Muscle layer of duodenum (tissue), 2 donors: ENCODE measurements around the gene CELF5.

Experiments used
- H3K27ac ChIP-seq: one replicate; pipeline ENCODE4 v1.7.0; 2013; ENCODE audit warnings: mild to moderate bottlenecking, low read length
- H3K27me3 ChIP-seq: one replicate; pipeline ENCODE4 v1.7.0; 2013; ENCODE audit warnings: low read depth, mild to moderate bottlenecking, control low read depth, low read length
- H3K36me3 ChIP-seq, 2 donors: one replicate each; pipeline ENCODE4 v1.7.0; 2013; ENCODE audit warnings: low read length in 2 of 2, control low read depth in 1 of 2, mild to moderate bottlenecking in 1 of 2; ENCODE audit not compliant: insufficient read depth in 2 of 2, control insufficient read depth in 1 of 2
- H3K4me1 ChIP-seq, 2 donors: one replicate each; pipeline ENCODE4 v1.7.0; 2013; ENCODE audit warnings: low read length in 2 of 2, mild to moderate bottlenecking in 2 of 2, control low read depth in 1 of 2, moderate library complexity in 1 of 2; ENCODE audit not compliant: insufficient read depth in 2 of 2, control insufficient read depth in 1 of 2
- H3K4me3 ChIP-seq, 2 donors: one replicate each; pipeline ENCODE4 v1.7.0; 2013; ENCODE audit warnings: low read length in 2 of 2, low read depth in 1 of 2, mild to moderate bottlenecking in 1 of 2
- H3K9me3 ChIP-seq, 2 donors: one replicate each; pipeline ENCODE4 v1.7.0; 2013; ENCODE audit warnings: low read length in 2 of 2, control low read depth in 1 of 2, mild to moderate bottlenecking in 1 of 2; ENCODE audit not compliant: control insufficient read depth in 1 of 2
- donor health status: healthy.

CELF5 gene

GRCh38 chr19:3224346-3225168 lies at the start of gene CELF5:
TSS of gene CELF5 (plus strand) at chr19:3224661. CDS start at chr19:3224740, 79 bp downstream.
- peaks cover 8% of the 10 kb centered on the region for H3K27me3 ChIP-seq
- no peaks in the 10 kb centered on the region for H3K4me1 ChIP-seq
- H3K4me3 ChIP-seq, result no peak within 1 kb of the TSS

DNA sequence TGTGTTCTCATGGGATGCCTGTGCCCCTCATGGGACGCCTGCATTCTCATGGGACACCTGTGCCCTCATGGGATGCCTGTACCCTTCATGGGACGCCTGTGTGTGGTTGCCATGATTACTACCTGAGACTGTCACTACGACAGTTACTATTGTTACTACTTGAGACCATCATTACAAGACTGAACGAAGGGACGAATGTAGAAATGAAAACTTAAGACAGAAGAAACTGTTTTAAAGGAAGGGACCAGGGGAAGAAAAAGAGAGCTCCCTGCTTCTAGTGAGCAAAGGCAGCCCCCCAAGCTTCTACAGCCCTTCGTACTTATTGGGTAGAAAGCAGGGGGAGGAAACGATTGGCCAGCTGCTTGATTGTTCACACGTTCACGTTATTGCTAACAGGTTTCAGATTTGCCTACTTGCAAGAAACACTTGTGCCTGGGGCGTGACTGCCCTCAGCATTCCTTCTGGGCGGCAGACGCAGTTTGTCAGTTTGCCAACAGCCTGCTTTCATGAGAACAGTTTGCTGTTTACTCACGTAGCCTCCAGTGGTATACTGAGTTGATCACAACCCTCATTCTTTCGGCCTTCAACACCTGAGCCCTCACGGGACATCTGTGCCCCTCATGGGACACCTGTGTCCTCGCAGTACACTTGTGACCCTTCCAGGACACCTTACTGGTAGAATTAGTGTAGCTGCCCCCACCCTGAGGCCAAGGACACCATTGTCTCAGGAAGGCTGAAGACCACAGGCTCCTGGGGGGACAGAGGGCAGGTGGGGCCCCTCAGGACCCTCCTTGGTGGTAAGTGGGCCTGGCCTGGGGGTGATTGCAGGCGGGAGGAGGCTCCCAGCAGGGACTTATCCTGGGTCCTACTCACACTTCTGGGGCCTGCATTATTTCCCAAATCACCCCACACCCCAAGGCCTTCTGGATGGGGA lies 48.4 kb upstream of the CELF5 start:
- H3K4me3 ChIP-seq, result no peak overlapping the region
- H3K27ac ChIP-seq, result no peak overlapping the region
- no peaks in the 10 kb centered on the region for H3K27me3 ChIP-seq
- no peaks in the 10 kb centered on the region for H3K9me3 ChIP-seq
- no peaks in the 10 kb centered on the region for H3K36me3 ChIP-seq
- H3K4me1 ChIP-seq, result peaks cover 0 to 3% of the 10 kb centered on the region in 2 donors

More at GRCh38 chr19:3224346-3225168, at the start of gene CELF5:
- H3K36me3 ChIP-seq, result no peaks in the 10 kb centered on the region
- H3K9me3 ChIP-seq, result no peaks in the 10 kb centered on the region
- H3K27ac ChIP-seq, result no peak within 1 kb of the TSS

DNA sequence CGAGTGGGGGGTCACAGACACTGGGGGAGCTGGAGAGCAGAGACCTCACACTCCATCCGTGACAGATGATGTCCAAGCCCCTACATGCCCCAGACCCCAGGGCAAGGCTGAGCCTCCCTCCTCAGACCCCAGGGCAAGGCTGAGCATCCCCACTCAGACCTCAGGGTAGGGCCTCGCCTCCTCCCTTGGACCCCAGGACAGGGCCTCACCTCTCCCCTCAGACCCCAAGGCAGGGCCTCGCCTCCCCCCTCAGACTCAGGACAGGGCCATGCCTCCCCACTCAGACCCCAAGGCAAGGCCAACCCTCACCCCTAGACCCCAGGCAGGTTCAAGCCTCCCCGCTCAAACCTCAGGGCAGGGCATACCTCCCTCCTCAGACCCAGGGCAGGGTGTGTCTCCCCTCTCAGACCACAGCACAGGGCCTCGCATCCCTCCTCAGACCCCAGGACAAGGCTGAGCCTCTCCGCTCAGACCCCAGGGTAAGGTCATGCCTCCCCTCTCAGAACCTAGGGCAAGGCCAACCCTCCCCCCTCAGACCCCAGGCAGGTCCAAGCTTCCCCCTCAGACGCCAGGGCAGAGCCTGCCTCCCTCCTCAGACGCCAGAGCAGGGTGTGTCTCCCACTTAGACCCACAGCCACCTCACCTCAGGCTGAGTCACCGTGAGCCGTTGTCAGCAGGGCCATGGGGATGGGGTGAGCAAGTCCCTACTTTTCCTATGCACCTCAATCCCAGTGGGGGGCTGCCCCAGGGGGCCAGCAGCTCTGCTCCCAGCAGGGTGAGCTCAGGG lies 47.6 kb upstream of the CELF5 start:
- H3K9me3 ChIP-seq, result no peaks in the 10 kb centered on the region
- no peak overlapping the region for H3K27ac ChIP-seq
- no peaks in the 10 kb centered on the region for H3K27me3 ChIP-seq
- H3K4me3 ChIP-seq, result no peak overlapping the region
- H3K4me1 ChIP-seq, result peaks cover 0 to 3% of the 10 kb centered on the region in 2 donors
- H3K36me3 ChIP-seq, result no peaks in the 10 kb centered on the region

GRCh38 chr19:3178377-3178972 lies 46.0 kb upstream of the CELF5 start, which contains the start of gene S1PR4:
TSS of gene S1PR4 (plus strand) at chr19:3178769. CDS start at chr19:3178793, 24 bp downstream.
- Histone ChIP-seq H3K27ac (no peak within 1 kb of the TSS), H3K27me3 (no peaks in the 10 kb centered on the region), H3K36me3 (no peaks in the 10 kb centered on the region), H3K9me3 (no peaks in the 10 kb centered on the region), H3K4me1 (peaks cover 0 to 3% of the 10 kb centered on the region in 2 donors), H3K4me3 (peak within 1 kb of the TSS in 1 of 2 donors; percentile 56)

GRCh38 chr19:3178973-3179738 lies 45.3 kb upstream of the CELF5 start:
- H3K4me3 ChIP-seq, result peak overlapping the region in 1 of 2 donors; percentile 56

DNA sequence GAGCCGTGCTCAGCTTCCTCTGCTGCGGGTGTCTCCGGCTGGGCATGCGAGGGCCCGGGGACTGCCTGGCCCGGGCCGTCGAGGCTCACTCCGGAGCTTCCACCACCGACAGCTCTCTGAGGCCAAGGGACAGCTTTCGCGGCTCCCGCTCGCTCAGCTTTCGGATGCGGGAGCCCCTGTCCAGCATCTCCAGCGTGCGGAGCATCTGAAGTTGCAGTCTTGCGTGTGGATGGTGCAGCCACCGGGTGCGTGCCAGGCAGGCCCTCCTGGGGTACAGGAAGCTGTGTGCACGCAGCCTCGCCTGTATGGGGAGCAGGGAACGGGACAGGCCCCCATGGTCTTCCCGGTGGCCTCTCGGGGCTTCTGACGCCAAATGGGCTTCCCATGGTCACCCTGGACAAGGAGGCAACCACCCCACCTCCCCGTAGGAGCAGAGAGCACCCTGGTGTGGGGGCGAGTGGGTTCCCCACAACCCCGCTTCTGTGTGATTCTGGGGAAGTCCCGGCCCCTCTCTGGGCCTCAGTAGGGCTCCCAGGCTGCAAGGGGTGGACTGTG lies 44.6 kb upstream of the CELF5 start:
- no peaks in the 10 kb centered on the region for H3K9me3 ChIP-seq
- peaks cover 2 to 3% of the 10 kb centered on the region in 2 donors for H3K4me1 ChIP-seq
- peak overlapping the region in 1 of 2 donors; percentile 56 for H3K4me3 ChIP-seq
- no peaks in the 10 kb centered on the region for H3K36me3 ChIP-seq
- H3K27me3 ChIP-seq, result no peaks in the 10 kb centered on the region
- H3K27ac ChIP-seq, result no peak overlapping the region

More at GRCh38 chr19:3178973-3179738, 45.3 kb upstream of the CELF5 start:
- peaks cover 0 to 3% of the 10 kb centered on the region in 2 donors for H3K4me1 ChIP-seq
- no peak overlapping the region for H3K27ac ChIP-seq
- H3K27me3 ChIP-seq, result no peaks in the 10 kb centered on the region
- no peaks in the 10 kb centered on the region for H3K9me3 ChIP-seq
- H3K36me3 ChIP-seq, result no peaks in the 10 kb centered on the region

GRCh38 chr19:3183721-3184641 lies 40.5 kb upstream of the CELF5 start:
- no peaks in the 10 kb centered on the region for H3K27me3 ChIP-seq
- H3K9me3 ChIP-seq, result no peaks in the 10 kb centered on the region
- peaks cover 0 to 4% of the 10 kb centered on the region in 2 donors for H3K36me3 ChIP-seq
- no peak overlapping the region for H3K4me3 ChIP-seq
- peaks cover 7 to 21% of the 10 kb centered on the region in 2 donors for H3K4me1 ChIP-seq
- no peak overlapping the region for H3K27ac ChIP-seq

- H3K4me3 ChIP-seq, result peak overlapping the region; percentile 89 to 97
- H3K27me3 ChIP-seq, result no peaks in the 10 kb centered on the region
- no peaks in the 10 kb centered on the region for H3K9me3 ChIP-seq
- H3K27ac ChIP-seq, result peak overlapping the region; percentile 71
- H3K4me1 ChIP-seq, result peaks cover 7 to 27% of the 10 kb centered on the region in 2 donors
- peaks cover 0 to 4% of the 10 kb centered on the region in 2 donors for H3K36me3 ChIP-seq
These were observed 39.5 kb upstream of the CELF5 start for GRCh38 chr19:3184847-3185460.
